Transverse colon (tissue), 4 donors: ENCODE measurements around the gene PSMD13. TPM values are rescaled to one million over a fixed set of nuclear protein-coding genes. Genes with fewer than 3 reads are reported as not detected.

Experiments used
- DNase-seq: peaks from one replicate; pipeline ENCODE4 v3.0.0-alpha.2; 2019
- H3K27ac ChIP-seq, 4 donors: fragments of 200-600 bp; sonication (generic); 2 replicates each; pipeline ENCODE4 v1.5.1; 2016 to 2018; ENCODE audit warnings: inconsistent platforms in 4 of 4
- H3K27me3 ChIP-seq: fragments of 200-600 bp; sonication (generic); 2 replicates; pipeline ENCODE4 v1.5.1; 2017; ENCODE audit warnings: inconsistent platforms
- H3K36me3 ChIP-seq, 4 donors: fragments of 200-600 bp; sonication (generic); 2 replicates each; pipeline ENCODE4 v1.5.1; 2017 to 2019; ENCODE audit warnings: inconsistent platforms in 4 of 4
- H3K4me1 ChIP-seq, 4 donors: fragments of 200-600 bp; sonication (generic); 2 replicates each; pipeline ENCODE4 v1.5.1; 2017 to 2020; ENCODE audit warnings: inconsistent platforms in 4 of 4
- H3K4me3 ChIP-seq, 4 donors: fragments of 200-600 bp; sonication (generic); 1 replicate in 1 of 4; 2 replicates in 3 of 4; pipeline versions ENCODE4 v1.5.1 to v1.6.1; 2017 to 2019; ENCODE audit warnings: inconsistent platforms in 4 of 4
- H3K9me3 ChIP-seq, 2 donors: fragments of 200-600 bp; sonication (generic); 2 replicates each; pipeline ENCODE4 v1.5.1; 2017 to 2019; ENCODE audit warnings: inconsistent platforms in 2 of 2
- CTCF ChIP-seq, 5 experiments: fragments of 200-600 bp in 3 of 5; fragments of 450-650 bp in 2 of 5; sonication (generic) in 3 of 5; IDR thresholded peaks; 1 replicate in 2 of 5; 2 replicates in 3 of 5; pipeline ENCODE4 v1.5.1; 2016 to 2017; ENCODE audit warnings: antibody characterized with exemption in 5 of 5, inconsistent platforms in 3 of 5, mild to moderate bottlenecking in 2 of 5, moderate library complexity in 1 of 5
- EP300 ChIP-seq: sonication (generic); formaldehyde crosslinking; IDR thresholded peaks from one replicate; pipeline ENCODE4 v1.6.1; 2017; ENCODE audit warnings: antibody characterized with exemption, low read depth
- POLR2A ChIP-seq: fragments of 450-650 bp; IDR thresholded peaks from one replicate; pipeline ENCODE4 v1.6.1; 2016; ENCODE audit warnings: antibody characterized with exemption, mild to moderate bottlenecking, moderate library complexity
- POLR2AphosphoS5 ChIP-seq, 3 donors: sonication (generic); formaldehyde crosslinking; IDR thresholded peaks; one replicate each; pipeline ENCODE4 v1.6.1; 2016; ENCODE audit warnings: antibody characterized with exemption in 3 of 3
- WGBS, 2 donors: methylation state at CpG; one replicate each; pipeline ENCODE4 v1.1.5; 2018; ENCODE audit warnings: low coverage in 1 of 2; 5-methylcytosine and 5-hydroxymethylcytosine counted together
- in situ Hi-C, 4 donors: fragments of 200-750 bp; cut with MboI; loops; one replicate each; pipeline versions ENCODE4 v1.15.0 to v1.15.1; 2017; ENCODE audit warnings: low sequenced_read_pairs in 3 of 4, low pct_ligation_motif_present in 1 of 4, low pct_unique_long_range_greater_than_20kb in 1 of 4
- intact Hi-C: fragments of 100-400 bp; cut with DNase I; formaldehyde crosslinking; loops from one replicate; pipeline ENCODE4 v1.15.1; 2023; ENCODE audit warnings: low total_unique reads
- total RNA-seq, 4 donors: library from RNA; depleted of rRNA; stranded (reverse); fragments of >200 nt; gene quantifications; one replicate each; pipeline ENCODE4 v1.1.0, GENCODE V29; 2016

The PSMD13 gene
- total RNA-seq, 4 donors from 2014 or later = 23.2 to 96.5 (median 52.2) TPM

- DNase-seq = peak; percentile 87
- peak within 1 kb of the TSS; percentile 73 to 81 (median 76) for H3K27ac ChIP-seq
- intact Hi-C loops = no loop called here
- no peaks in the 10 kb centered on the region for H3K9me3 ChIP-seq
- TF ChIP-seq CTCF (IDR thresholded peaks at IDR 0.05) (no peak), POLR2AphosphoS5 (IDR thresholded peaks at IDR 0.05) (peak in 1 of 3 donors; percentile 42)
- no peaks in the 10 kb centered on the region for H3K36me3 ChIP-seq
- WGBS, 2 donors = 1% methylated on average over 85 of the region's 112 CpGs; no CpG with 5 or more reads in 1 of the 2 donors
- peaks cover 27% of the 10 kb centered on the region for H3K27me3 ChIP-seq
- H3K4me1 ChIP-seq = peaks cover 0 to 19% (median 15%) of the 10 kb centered on the region in 4 donors
- peak within 1 kb of the TSS; percentile 57 to 83 (median 80) for H3K4me3 ChIP-seq
- in situ Hi-C loops = no loop called here
These were observed 52.0 kb downstream of the PSMD13 start, which contains the start of gene PGGHG for GRCh38 chr11:288478-289397. Gene PGGHG (plus strand): TSS chr11:289126. CDS start chr11:289817, 691 bp downstream.

GRCh38 chr11:289398-289711 lies 52.6 kb downstream of the PSMD13 start:
- intact Hi-C loops (no loop called here), in situ Hi-C loops (no loop called here)
- H3K27ac ChIP-seq = peak overlapping the region; percentile 73 to 81 (median 76)
- no peak for TF ChIP-seq POLR2A
- TF ChIP-seq CTCF (IDR thresholded peaks at IDR 0.05) = no peak
- no peak for TF ChIP-seq POLR2AphosphoS5 (IDR thresholded peaks at IDR 0.05)
- TF ChIP-seq EP300 = no peak
- no peaks in the 10 kb centered on the region for H3K36me3 ChIP-seq
- H3K4me1 ChIP-seq = peaks cover 0 to 19% (median 15%) of the 10 kb centered on the region in 4 donors
- peak overlapping the region; percentile 57 to 82 (median 69) for H3K4me3 ChIP-seq
- peak; percentile 20 for DNase-seq
- H3K9me3 ChIP-seq = no peaks in the 10 kb centered on the region
- peaks cover 22% of the 10 kb centered on the region for H3K27me3 ChIP-seq
- no CpG with 5 or more reads among the region's 14 CpGs for WGBS, 2 donors

DNA sequence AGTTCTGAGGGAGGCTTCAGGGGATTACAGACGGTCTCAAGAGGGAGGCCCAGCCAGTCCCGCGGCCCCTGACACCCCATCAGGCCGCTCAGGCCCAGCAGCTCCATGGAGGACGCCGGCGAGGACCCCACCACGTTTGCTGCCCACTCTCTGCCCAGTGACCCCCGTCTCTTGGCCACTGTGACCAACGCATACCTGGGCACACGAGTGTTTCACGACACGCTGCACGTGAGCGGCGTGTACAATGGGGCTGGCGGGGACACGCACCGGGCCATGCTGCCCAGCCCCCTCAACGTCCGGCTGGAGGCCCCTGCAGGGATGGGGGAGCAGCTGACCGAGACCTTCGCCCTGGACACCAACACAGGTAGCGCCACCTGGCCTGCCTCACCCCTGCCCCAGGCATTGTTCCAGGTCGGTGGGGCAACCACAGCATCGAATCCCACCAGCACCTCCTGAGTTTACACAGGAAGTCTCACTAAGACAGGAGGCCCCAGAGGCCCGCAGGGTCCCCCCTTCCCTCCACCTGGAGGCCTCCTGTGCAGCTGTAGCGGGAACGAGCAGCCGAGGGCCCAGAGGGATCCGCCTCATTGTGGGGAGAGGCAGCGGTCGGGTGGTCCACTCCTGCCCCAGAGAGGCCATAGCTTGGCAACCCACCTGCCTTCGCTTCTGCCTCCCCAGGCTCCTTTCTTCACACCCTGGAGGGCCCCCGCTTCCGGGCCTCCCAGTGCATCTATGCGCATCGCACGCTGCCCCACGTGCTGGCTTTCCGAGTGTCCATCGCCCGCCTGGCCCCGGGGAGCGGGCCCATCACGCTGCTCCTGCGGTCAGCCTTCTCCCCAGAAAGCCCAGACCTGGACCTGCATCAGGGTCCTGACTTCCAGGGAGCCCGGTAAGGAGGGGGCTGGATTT lies 53.2 kb downstream of the PSMD13 start:
- peak; percentile 13 for DNase-seq
- H3K4me1 ChIP-seq = peaks cover 0 to 19% (median 15%) of the 10 kb centered on the region in 4 donors
- in situ Hi-C loops = no loop called here
- peak overlapping the region in 3 of 4 donors; percentile 75 to 81 (median 77) for H3K27ac ChIP-seq
- 87% methylated on average over 47 of the region's 48 CpGs; no CpG with 5 or more reads in 1 of the 2 donors for WGBS, 2 donors
- no peaks in the 10 kb centered on the region for H3K9me3 ChIP-seq
- TF ChIP-seq CTCF (IDR thresholded peaks at IDR 0.05) (no peak), POLR2AphosphoS5 (IDR thresholded peaks at IDR 0.05) (no peak), EP300 (no peak), POLR2A (no peak)
- H3K4me3 ChIP-seq = peak overlapping the region in 3 of 4 donors; percentile 59 to 82 (median 79)
- H3K36me3 ChIP-seq = no peaks in the 10 kb centered on the region
- peaks cover 17% of the 10 kb centered on the region for H3K27me3 ChIP-seq
- intact Hi-C loops = no loop called here
